Ammon's horn (tissue), 1 donor: ENCODE results near the gene COASY.
A peak's percentile ranks its signal among the peaks of the same experiment; 100 is the strongest.
"Not testable (repeated sequence)": the region's sequence is repeated elsewhere in the genome, so short reads cannot be mapped to it uniquely, and the experiment has no call there.

Experiments used
- DNase-seq: peaks from one replicate; pipeline ENCODE4 v3.0.0-alpha.2; 2016; ENCODE audit warnings: low spot score

The COASY gene

GRCh38 chr17:42531455-42532354 is 30.2 kb upstream of the COASY start:
- peak; percentile 80 for DNase-seq

- no peak for DNase-seq
Observed at GRCh38 chr17:42535155-42536047, 26.5 kb upstream of the COASY start.

GRCh38 chr17:42536048-42536371 is 25.9 kb upstream of the COASY start, which contains the start of gene NAGLU:
TSS of gene NAGLU (plus strand) at chr17:42536241. CDS start at chr17:42536273, 32 bp downstream.
- DNase-seq = peak; percentile 92

GRCh38 chr17:42536372-42537155 is 25.4 kb upstream of the COASY start:
- peak; percentile 77 for DNase-seq

GRCh38 chr17:42537156-42537805 is 24.7 kb upstream of the COASY start:
- DNase-seq = no peak

GRCh38 chr17:42537826-42538451 is 24.0 kb upstream of the COASY start:
- no peak for DNase-seq

- DNase-seq = no peak
Observed at GRCh38 chr17:42538482-42538881, 23.5 kb upstream of the COASY start.

- DNase-seq = not testable (repeated sequence)
Observed at GRCh38 chr17:42540558-42540957, 21.4 kb upstream of the COASY start.

- no peak for DNase-seq
Observed at GRCh38 chr17:42541041-42541833, 20.7 kb upstream of the COASY start.

- DNase-seq = no peak
Observed at GRCh38 chr17:42543190-42544079, 18.5 kb upstream of the COASY start.

- no peak for DNase-seq
Observed at GRCh38 chr17:42544874-42545283, 17.1 kb upstream of the COASY start.

- not testable (repeated sequence) for DNase-seq
Observed at GRCh38 chr17:42545755-42546505, 16.0 kb upstream of the COASY start.

GRCh38 chr17:42547001-42547461 is 14.9 kb upstream of the COASY start:
- DNase-seq = no peak

- DNase-seq = no peak
Observed at GRCh38 chr17:42547698-42548069, 14.3 kb upstream of the COASY start.

- DNase-seq = no peak
Observed at GRCh38 chr17:42548070-42548837, 13.7 kb upstream of the COASY start.

- DNase-seq = no peak
Observed at GRCh38 chr17:42548993-42549755, 12.8 kb upstream of the COASY start.

- not testable (repeated sequence) for DNase-seq
Observed at GRCh38 chr17:42552736-42553135, 9.2 kb upstream of the COASY start, which contains the start of gene HSD17B1. TSS of gene HSD17B1 (plus strand) at chr17:42552923. CDS start at chr17:42552934, 11 bp downstream.
